ENCODE data around the gene ERICH6B.

Gene ERICH6B

DNA sequence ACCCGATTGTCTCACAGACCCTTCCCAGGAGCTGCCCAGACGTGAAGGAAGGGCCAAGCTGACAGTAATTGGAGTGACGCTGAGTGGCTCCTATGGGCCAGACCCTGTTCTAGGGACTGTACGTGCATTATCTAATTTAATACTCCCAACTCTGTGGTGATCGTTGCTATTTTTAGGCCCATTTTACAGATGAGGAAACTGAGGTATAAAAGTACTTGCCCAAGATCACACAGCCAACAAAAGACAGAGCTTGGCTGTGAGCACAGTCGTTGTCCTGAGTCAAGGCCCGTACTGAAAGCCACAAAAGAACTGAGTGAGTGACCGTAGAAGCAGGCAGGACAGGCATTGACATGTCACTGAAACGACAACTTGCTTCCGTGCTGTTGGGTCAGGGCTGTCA is 74.7 kb downstream of the ERICH6B start:
- no peak for DNase-seq

DNA sequence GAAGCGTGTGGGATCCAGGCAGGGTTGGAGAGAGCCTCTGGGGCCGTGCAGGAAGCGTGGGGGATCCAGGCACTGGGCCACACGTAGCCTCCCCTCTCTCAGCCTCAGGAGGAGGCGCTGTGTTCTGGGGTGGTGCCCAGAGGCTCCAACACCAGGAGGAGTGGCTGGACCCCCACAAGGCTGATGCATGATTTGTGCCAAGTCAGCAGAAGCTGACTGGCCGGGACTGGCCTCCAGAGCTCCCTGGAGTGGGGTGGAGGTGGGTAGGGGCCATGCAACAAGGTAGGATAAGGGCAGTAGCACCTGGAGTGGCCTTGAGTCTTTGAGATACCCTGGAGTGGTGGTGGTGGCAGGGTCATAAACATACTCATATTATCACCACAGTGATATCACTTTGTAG is 75.3 kb downstream of the ERICH6B start:
- no peak for DNase-seq

DNA sequence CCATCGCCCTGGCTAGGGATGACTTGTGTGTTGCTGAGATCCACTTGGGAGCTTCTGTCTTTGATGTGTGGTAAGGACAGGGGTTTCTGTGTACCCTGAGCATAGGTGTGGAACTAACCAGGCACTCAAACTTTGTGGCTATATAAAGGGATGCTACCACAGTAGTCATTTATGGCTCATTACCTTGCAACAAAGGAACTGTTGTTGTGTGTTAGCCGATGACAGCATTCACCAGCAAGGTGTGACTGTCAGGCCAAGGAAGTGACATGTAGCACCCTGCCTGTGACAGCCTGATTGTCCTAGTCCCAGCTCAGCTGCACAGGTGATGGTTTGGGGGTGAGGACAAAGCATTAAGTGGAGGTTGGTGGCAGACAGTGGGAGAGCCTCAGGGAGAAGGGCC is 77.2 kb downstream of the ERICH6B start:
- DNase-seq, result no peak

DNA sequence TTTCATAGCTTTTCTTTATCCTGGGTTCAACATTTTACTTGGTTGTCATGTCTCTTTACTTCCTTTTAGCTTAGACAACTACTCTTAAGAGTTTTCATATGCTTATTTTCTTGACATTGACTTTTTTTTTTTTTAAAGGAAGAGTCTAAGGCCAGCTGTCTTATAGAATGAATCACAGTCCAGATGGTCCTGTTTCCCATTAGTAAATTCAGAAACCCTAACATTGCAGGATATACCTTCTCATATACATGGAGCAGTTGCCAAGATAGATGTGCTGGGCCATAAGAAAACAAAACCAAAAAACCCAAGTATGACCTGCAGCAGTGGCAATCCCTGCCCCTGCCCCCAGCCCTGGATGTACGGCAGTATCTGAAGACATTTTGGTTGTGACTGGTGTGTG is 78.0 kb downstream of the ERICH6B start:
- no peak for DNase-seq

DNA sequence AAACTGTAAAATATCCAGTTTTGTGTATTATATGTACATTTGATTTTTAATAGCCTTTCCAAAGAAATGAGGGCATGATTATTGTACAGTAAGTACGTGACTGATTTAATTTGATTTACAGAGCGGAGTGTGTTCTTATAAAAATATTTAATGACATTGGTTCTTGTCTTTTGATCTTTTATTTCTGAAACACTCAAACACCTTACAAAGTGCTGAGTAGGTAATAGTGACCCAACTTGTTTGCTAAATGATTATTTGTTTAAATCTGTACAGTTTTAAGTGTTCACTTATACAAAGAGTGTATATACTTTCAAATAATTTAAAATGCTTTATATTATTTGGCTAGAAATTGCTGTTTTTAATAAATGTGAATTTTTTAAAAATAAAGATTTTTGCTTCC is 79.3 kb downstream of the ERICH6B start:
- no peak for DNase-seq

DNA sequence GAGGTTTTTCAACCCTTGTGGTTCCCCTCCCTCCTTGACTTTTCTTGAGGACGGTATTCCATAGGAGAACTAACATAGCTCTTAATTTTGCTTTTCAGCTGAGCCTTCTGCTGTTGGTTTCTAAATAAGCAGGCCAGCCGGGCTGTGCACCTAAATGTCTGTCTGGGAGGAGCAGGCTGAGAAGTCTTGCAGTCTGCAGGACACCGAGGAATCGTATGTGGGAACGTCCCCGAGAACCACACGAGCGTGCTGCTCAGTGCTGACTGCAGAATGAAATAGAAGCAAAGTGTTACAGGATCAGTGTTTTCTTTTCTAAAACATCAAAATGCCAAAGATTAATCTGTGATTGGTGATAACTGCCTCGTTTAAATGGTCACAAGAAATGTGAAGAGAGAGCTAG is 80.9 kb downstream of the ERICH6B start:
- no peak for DNase-seq

DNA sequence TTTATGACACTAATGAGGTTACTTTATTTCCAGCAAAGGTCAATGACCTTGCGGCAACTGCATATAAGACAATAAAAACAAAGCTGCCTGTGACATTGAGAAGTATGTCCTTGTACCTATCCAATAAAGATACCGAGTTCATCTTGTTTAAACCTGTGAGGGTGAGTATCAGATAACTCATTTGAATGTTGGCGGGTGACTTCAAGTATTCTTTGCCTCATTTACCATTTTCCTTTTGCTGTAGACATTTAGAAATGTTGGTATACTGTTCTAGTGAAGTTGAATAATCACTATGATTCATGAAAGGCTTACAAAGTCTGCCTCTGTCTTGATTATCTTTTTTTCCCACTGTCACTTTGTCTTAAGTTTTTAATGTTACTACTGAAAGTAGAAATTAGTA is 85.8 kb downstream of the ERICH6B start:
- no peak for DNase-seq

DNA sequence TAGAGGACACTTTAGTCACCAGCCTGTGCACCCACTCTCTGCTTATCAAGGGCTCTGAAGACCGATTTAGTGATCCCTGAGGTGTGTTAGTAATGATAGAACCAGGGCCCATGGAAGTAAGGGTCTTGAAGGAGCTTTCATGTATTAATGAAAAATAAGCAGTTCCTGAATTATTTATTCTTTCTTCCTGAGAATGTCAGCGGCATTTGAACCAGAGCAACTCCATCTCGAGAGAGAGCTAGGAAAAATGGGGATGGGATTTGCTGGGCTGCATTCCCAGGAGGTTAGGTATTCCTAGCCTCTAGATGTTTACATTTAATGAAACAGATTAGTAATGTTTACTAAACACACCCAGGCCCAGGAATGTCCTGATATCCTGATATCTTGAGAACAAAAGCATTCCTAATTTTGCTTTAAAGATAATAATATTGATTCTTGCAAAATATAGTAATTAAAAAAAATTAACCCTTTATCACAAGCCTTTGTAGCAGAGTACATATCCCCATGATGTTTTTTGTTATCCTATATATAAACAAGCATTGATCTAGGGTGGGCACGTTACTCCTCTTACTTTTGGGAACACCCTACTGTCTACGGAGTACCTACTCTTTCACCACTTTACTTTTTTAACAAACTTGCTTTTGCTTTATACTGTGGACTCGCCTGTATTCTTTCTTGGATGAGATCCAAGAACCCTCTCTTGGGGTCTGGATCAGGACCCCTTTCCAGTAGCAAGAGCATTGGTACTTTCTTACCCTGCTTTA is 87.7 kb downstream of the ERICH6B start:
- DNase-seq, result no peak

DNA sequence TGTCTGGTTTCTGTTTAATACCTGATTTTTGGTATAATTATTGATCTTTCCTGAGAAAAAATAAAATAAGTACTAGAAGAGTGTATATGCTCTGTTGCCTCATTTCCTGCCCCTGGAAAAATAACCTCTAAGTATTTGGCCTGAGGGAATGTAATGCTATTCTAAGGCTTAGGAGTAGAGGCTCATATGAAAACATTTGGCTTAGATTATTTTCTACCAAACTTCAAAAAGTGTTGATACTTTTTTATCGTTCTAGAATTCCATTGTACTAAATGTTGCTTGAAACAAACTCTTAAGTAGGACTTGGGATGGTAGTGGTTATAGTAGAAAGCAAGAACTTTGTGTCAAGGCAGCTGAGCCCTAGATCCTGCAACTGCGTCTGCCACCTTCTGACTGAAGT is 93.0 kb downstream of the ERICH6B start:
- no peak for DNase-seq

DNA sequence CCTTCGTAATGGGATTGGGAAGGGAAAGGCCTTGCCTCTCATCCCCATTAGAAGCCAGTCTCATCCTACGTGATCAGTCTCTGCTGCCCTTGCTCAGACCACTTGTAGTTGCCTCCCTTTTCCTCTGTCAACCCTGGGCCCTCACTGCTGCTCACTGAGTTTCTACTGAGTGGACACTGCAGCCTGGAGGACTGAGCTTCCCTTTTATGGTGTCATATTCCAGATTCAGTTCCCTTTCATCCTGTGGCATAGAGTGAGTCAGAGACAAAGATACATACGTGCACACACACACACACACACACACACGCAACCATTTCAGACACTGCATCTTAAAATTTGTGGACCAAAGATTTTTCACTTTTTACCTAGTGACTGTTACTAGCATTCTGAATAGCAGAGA is 94.2 kb downstream of the ERICH6B start:
- no peak for DNase-seq

DNA sequence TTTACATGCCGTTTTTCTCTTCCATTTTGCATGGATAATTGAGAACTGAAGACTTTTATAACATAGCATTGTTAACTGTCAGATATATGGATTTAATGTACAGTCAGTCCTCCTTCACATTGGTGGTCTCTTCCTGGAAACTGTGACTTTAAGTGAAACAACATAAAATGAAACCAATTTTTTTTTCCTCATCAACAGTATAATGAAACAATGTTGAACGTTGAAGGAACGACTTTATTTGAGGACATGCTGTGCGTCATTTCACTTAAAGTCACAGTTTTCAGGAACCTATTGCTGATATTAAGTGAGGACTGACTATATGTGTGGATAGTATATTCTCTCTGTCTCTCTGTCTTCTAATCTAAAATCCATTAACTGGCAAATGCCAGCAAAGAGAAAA is 96.0 kb downstream of the ERICH6B start:
- DNase-seq, result no peak

DNA sequence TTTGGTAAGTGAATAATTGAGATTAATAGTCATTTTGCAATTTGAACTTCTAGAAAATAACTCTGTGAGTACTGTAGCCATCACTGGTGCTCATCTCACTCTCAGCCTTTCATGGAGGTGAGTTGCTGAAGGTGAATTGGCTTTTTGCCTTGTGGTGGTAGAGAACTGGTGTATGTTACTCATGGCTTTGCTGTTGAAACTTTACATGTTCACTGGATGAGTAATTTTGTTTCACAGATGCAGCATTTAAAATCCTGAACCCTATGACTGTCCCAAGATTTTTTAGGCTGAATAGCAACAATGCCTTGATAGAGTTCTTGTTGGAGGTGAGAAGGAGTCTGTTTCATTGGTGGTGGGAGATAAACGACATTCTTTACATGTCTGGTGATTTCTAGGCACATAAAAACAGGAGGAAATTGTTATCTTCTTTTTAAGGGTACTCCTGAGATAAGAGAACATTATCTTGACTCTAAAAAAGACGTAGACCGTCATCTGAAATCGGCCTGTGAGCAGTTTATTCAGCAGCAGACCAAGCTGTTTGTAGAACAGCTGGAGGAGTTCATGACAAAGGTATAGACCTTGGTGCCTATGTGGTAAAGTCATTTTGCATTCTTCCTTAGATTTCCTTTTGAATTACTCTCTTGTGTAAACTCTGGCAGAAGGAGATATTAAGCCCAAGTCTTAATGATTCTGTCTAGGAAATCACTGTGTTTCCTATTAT is 96.9 kb downstream of the ERICH6B start:
- DNase-seq, result no peak

DNA sequence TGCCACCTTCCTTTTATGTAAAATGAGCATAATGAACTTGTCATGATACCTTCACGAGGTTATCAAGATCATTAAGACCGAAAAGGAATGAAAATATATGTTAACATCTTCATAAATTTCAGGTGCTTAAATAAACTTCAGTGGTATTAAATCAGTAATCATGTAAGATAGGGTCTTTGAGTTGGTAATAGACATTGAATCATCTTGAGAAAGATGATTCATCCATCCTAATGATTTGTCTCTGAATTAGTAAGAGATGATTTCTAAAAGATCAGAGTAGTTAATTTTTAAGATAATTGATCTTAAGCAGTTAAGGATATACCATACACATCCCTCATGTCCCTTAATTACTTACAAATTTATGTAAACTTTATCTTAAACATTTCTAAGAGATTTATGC is 98.8 kb downstream of the ERICH6B start:
- DNase-seq, result no peak

DNA sequence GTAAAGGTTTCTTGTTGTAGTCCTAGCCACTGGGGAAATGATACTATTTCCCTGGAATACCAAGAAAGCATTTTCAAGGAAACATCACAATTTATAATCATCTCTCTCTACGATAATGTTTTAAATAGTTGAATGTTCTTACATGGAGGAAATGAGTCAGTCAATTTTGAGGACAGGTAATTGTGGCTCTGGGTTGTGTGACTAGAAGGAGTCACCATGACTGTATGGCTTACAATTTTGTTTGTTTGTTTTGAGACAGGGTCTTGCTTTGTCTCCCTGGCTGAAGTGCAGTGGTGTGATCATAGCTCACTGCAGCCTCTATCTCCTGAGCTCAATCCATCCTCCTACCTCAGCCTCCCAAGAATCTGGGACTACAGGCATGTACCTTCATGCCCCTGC is 103.4 kb downstream of the ERICH6B start:
- no peak for DNase-seq

DNA sequence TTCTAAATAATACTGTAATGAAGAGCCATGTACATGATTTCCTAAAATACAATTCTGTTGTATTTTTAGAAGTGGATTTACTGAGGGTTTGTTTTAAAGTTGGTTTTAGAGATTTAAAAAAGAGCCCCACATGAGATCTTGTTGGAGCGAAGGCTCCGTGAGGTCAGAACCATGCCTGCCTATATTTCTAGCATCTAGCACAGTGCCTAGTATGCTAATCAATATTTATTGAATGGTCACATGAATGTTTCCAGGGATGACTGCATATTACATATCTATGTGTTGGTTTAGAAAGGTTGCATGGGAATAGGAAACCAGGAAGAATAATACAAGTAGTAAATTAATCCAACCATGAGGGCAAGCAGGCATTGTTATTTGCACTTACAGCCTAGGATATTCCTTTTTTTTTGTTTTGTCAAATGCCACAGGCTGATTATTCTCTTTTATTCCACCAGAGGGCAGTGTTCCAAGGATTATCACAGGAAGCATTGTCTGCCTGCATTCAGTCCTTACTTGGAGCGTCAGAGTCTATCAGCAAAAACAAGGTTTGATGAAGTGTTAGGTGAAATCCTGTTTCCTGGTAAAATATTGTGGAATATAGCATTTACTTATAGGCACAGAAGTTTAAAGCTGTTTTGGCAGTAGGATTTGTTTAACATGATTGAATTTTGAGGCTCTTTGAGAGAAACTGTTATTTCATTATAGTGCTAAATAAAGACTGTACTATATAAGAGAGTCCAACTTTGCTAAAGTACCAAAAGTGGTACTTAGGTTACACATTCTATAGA is 104.0 kb downstream of the ERICH6B start:
- DNase-seq, result peak; percentile 68 to 84

DNA sequence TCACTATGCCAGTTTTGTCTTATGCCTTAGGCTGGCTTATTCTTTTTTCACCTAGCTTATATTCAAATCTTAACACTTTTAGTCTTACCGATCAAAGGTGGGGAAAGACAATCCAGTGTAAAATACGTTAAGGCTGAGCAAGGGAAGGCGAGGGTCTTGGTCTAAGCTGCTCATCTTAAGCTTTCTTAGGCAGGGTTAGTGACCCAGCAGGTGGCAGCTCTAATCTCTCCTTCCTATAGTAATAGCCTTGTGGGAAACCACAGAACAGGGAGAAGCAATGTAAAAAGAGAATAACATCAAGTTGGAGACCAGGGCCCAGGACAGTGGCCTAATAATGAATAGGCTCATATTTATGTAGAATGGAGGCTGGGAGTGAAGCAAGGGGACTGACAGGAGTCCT is 104.9 kb downstream of the ERICH6B start:
- DNase-seq, result no peak

DNA sequence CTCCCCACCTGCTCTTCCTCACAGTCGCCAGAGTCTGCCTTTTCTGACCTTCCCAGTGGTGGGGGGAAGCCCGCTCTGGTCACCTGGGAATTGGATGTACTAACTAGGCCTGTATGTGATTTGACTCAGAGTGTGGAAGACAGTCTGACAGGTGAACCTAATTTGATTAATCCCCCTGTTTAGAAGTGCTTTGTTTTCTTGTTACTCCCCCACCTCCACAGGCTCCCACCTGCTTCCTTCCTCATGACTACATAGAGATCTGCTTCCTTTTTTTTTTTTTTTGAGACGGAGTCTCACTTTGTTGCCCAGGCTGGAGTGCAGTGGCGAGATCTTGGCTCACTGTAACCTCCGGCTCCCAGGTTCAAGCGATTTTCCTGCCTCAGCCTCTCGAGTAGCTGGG is 106.8 kb downstream of the ERICH6B start:
- DNase-seq, result no peak

DNA sequence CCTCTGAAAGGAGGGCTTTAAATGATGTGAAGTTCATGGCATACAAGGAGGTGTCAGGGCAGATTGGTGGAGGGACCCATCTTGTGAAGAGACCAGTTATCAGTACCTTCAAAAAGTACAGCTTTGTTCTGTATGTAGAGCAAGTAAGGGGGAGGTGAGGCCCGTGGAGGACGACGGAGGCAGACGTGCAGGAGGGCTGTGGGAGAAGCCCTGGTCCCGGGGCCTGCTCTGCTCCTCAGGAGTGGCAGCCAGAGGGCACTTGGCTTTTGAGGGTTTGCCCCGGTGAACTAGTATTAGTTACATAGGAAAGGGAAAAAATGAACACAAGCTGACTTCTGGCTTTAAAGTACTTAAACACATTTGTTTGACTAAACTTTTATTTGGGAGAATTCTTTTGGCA is 108.7 kb downstream of the ERICH6B start:
- no peak for DNase-seq

DNA sequence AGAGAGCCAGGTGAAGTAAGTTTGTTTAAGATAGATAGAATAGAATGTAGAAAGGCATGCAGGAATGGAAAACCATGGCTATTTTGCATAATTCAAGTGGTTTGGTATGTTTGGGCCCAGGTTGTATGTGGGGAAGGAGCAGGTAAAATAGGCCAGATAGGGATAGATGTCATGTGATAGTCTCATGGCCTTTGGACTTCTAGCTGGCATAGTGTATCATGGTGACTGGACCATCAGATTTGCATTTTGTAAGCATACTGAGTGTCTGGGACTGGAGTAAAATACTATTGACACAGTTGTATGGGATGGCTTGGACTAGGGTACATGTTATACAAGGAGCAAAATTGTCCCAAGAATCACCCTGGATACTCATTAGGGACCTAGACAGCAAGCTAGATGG is 111.9 kb downstream of the ERICH6B start:
- no peak for DNase-seq

DNA sequence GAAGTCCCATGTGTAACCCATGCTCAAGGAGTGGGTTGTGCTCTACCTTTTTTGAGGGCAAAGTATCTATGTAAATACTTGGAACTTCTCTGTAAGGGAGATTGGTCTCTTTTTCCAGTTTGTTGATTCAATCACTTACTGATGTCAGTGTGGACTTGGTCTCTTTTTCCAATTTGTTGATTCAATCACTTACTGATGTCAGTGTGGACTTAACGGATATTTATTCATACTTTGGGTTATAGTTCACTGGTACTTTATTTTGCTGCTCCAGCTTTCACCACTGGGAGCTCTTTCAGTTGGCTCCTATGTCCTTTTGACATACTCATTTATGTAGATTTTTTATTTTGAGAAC is 114.4 kb downstream of the ERICH6B start:
- peak in 1 of 2 experiments; percentile 11 for DNase-seq

DNA sequence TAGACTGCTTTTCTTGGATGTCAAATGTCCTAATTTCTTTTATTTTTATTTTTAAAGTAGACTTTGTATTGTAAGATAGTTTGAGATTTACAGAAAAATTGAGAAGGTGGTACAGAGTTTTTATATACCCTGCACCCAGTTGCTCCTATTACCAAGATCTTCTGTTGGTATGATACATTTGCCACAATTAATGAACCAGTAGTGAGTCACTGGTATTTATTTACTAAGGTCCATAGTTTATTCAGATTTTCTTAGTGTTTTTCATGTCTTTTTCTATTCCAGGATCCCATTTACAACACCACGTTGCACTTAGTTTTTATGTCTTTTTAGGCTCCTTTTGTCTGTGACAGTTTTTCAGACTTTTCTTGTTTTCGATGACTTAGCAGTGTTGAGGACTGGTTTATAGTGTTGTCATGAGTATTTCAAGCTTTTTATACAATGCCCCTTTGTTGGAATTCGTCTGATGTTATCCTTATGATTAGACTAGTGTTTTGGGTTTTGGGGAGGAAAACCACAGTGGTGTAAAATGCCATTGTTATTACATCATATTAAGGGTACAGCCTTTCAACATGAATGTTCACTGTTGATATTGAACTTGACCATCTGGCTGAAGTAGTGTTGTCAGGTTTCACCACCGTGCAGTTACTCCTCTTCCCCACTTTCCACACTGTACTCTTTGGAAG is 114.9 kb downstream of the ERICH6B start:
- DNase-seq, result peak; percentile 44 to 61

DNA sequence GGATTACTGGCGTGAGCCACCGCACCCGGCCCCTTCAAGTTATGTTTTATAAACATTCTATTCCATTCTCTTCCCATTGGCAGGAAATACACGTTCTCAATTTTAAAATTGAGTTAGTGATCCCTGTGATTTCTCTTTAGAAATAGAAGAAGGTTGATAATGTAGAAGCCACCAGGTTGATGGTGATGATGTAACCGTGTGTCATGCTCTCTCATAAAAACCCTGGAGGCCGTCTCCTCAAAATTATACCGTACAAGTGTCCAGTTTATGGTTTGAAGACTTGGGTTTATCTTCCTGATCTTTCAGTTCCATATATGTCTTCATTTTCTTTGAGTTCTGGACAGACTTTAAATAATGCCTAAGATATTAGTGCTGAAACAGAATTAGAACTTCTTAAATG is 118.6 kb downstream of the ERICH6B start:
- DNase-seq, result no peak

DNA sequence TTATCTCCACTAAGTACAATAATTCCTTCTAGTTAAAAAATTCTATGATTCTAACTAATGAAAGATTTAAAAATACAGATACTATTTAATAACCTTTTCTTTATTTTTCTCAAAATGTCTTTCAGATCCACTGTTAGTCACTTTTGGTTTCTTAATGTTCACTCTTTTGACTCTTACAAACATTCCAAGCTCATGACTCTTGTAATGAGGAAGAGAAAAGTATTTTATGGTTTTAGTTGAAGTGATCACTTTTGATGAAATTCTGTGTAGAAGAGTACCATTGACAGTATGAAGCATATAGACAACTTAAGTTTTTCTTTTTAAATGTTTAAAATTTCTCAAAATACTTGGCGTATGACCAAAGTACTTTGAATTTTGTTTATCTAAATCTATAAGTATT is 123.0 kb downstream of the ERICH6B start:
- no peak for DNase-seq
